ENCODE measurements around the gene TPSAB1.

DNA sequence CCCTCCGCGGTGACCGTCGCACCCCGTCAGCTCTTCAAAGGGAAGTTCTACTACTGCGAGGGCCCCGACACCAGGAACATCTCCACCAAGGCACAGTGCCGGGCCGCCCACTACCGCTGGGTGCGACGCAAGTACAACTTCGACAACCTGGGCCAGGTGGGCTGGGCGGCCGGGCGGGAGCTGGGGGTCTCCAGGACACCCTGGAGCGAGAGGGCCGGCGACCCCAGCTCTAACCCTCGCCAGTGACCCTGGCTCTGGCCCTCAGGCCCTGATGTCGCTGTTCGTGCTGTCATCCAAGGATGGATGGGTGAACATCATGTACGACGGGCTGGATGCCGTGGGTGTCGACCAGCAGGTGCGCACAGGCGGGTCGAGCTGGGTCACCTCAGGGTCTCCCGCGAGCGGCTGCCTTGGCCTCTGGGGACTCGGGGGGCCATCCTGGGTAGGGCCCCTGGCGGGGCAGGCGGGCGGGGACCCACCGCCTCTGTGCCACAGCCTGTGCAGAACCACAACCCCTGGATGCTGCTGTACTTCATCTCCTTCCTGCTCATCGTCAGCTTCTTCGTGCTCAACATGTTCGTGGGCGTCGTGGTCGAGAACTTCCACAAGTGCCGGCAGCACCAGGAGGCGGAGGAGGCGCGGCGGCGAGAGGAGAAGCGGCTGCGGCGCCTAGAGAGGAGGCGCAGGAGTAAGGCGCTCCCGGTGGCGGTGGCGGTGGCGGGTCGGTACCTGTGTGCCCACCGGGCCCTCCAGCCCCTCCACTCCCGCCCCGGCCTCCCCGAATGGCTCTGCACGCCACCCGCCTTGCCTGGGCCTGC lies 28.8 kb upstream of the TPSAB1 start:
- TF ChIP-seq, protein P1, sequence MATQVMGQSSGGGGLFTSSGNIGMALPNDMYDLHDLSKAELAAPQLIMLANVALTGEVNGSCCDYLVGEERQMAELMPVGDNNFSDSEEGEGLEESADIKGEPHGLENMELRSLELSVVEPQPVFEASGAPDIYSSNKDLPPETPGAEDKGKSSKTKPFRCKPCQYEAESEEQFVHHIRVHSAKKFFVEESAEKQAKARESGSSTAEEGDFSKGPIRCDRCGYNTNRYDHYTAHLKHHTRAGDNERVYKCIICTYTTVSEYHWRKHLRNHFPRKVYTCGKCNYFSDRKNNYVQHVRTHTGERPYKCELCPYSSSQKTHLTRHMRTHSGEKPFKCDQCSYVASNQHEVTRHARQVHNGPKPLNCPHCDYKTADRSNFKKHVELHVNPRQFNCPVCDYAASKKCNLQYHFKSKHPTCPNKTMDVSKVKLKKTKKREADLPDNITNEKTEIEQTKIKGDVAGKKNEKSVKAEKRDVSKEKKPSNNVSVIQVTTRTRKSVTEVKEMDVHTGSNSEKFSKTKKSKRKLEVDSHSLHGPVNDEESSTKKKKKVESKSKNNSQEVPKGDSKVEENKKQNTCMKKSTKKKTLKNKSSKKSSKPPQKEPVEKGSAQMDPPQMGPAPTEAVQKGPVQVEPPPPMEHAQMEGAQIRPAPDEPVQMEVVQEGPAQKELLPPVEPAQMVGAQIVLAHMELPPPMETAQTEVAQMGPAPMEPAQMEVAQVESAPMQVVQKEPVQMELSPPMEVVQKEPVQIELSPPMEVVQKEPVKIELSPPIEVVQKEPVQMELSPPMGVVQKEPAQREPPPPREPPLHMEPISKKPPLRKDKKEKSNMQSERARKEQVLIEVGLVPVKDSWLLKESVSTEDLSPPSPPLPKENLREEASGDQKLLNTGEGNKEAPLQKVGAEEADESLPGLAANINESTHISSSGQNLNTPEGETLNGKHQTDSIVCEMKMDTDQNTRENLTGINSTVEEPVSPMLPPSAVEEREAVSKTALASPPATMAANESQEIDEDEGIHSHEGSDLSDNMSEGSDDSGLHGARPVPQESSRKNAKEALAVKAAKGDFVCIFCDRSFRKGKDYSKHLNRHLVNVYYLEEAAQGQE (IDR thresholded peaks at IDR 0.05; ENCODE audit: insufficient read depth in 1 of 2, low read depth in 2 of 2, low read length in 2 of 2): no peak
- TF ChIP-seq POLR2AphosphoS5 (IDR thresholded peaks at IDR 0.05; ENCODE audit: low read depth, low read length): no peak
- TF ChIP-seq TAF1 (IDR thresholded peaks at IDR 0.05; ENCODE audit: borderline replicate concordance, insufficient read depth, low read length): no peak
- no peak for TF ChIP-seq SIN3A (IDR thresholded peaks at IDR 0.05; ENCODE audit: borderline replicate concordance, insufficient read depth, low read length)
- no peak for TF ChIP-seq FOXP2 (optimal IDR thresholded peaks at IDR 0.05; ENCODE audit: borderline replicate concordance, extremely low read depth, extremely low read length, insufficient read depth)

All from PFSK-1 (cell line).